ENCODE measurements around the gene NFASC.

GRCh38 chr1:204896787-204897469, 26.3 kb downstream of the NFASC start:
- TF ChIP-seq BRCA1 (IDR thresholded peaks at IDR 0.05) (no peak), BRCA1 (CRISPR knock-in tag; IDR thresholded peaks at IDR 0.05) (no peak), CTCF (IDR thresholded peaks at IDR 0.05 in 2 of 3, conservative IDR thresholded peaks at IDR 0.05 in 1 of 3; ENCODE audit: insufficient read depth in 2 of 3, low read depth in 1 of 3, low read length in 3 of 3) (no peak)

Data from K562 (cell line).